ENCODE results near the gene TBX6.

TBX6 gene

GRCh38 chr16:30085820-30086219 is 5.9 kb downstream of the TBX6 start:
- DNase-seq, result no peak

- DNase-seq, result no peak
Measured at GRCh38 chr16:30085247-30085646, 6.5 kb downstream of the TBX6 start.

GRCh38 chr16:30084816-30085159 is 6.9 kb downstream of the TBX6 start:
- no peak for DNase-seq

- DNase-seq, result no peak
Measured at GRCh38 chr16:30084096-30084815, 7.5 kb downstream of the TBX6 start.

- no peak for DNase-seq
Measured at GRCh38 chr16:30083216-30084055, 8.3 kb downstream of the TBX6 start.

GRCh38 chr16:30082545-30083090 is 9.1 kb downstream of the TBX6 start:
- no peak for DNase-seq

GRCh38 chr16:30079480-30079879 is 12.2 kb downstream of the TBX6 start:
- no peak for DNase-seq

GRCh38 chr16:30078744-30079143 is 13.0 kb downstream of the TBX6 start:
- no peak for DNase-seq

GRCh38 chr16:30077656-30078055 is 14.1 kb downstream of the TBX6 start:
- DNase-seq, result no peak

- no peak for DNase-seq
Measured at GRCh38 chr16:30076276-30076791, 15.4 kb downstream of the TBX6 start.

GRCh38 chr16:30075503-30076275 is 16.0 kb downstream of the TBX6 start, which contains the start of gene PPP4C:
Gene PPP4C (plus strand): TSS chr16:30075994. CDS start chr16:30076378, 384 bp downstream.
- DNase-seq, result peak; percentile 80

- no peak for DNase-seq
Measured at GRCh38 chr16:30070490-30070889, 21.2 kb downstream of the TBX6 start.

- no peak for DNase-seq
Measured at GRCh38 chr16:30069611-30070462, 21.9 kb downstream of the TBX6 start.

- no peak for DNase-seq
Measured at GRCh38 chr16:30068750-30069610, 22.7 kb downstream of the TBX6 start.

GRCh38 chr16:30068333-30068732 is 23.4 kb downstream of the TBX6 start:
- DNase-seq, result no peak

- DNase-seq, result no peak
Measured at GRCh38 chr16:30067584-30067916, 24.2 kb downstream of the TBX6 start.

- no peak for DNase-seq
Measured at GRCh38 chr16:30066761-30067583, 24.8 kb downstream of the TBX6 start.

- no peak for DNase-seq
Measured at GRCh38 chr16:30065943-30066760, 25.6 kb downstream of the TBX6 start.

Measured in T1000 (cell line).